K562 (cell line): Measurements from ENCODE around the gene LILRA6. TPM values are rescaled to one million over a fixed set of nuclear protein-coding genes. Genes with fewer than 3 reads are reported as not detected.

Experiments used
- ETV6 ChIP-seq, 3 experiments: fragments of 150-350 bp in 1 of 3; sonication (generic) in 1 of 3; formaldehyde crosslinking in 1 of 3; IDR thresholded peaks; 2 replicates each; pipeline versions ENCODE4 v1.6.1 to v1.8.0; 2014 to 2022; ENCODE audit warnings: borderline replicate concordance in 2 of 3, low read depth in 2 of 3, antibody characterized with exemption in 1 of 3, low read length in 1 of 3, mild to moderate bottlenecking in 1 of 3, missing genetic modification reagents in 1 of 3
- KDM4B ChIP-seq, 2 experiments: fragments of 450-650 bp in 1 of 2; sonication (generic) in 1 of 2; IDR thresholded peaks; 2 replicates each; pipeline ENCODE4 v1.6.1; 2016 to 2017; ENCODE audit warnings: borderline replicate concordance in 2 of 2, antibody characterized with exemption in 1 of 2, low read depth in 1 of 2, mild to moderate bottlenecking in 1 of 2
- KLF10 ChIP-seq: fragments of 250-450 bp; sonication (Bioruptor Pico); IDR thresholded peaks from 2 replicates; pipeline ENCODE4 v1.6.1; 2021; ENCODE audit warnings: matching md5 sums
- MAZ ChIP-seq, 2 experiments: fragments of 450-650 bp in 1 of 2; sonication (generic) in 1 of 2; formaldehyde crosslinking; IDR thresholded peaks in 1 of 2; conservative IDR thresholded peaks in 1 of 2; 2 replicates each; pipeline versions ENCODE4 v1.4.0 to v1.5.0; 2020; ENCODE audit warnings: mild to moderate bottlenecking in 1 of 2, missing genetic modification reagents in 1 of 2
- NCOA4 ChIP-seq: fragments of 450-650 bp; IDR thresholded peaks from 2 replicates; pipeline ENCODE4 v1.6.1; 2018; ENCODE audit warnings: mild to moderate bottlenecking; ENCODE audit not compliant: partially characterized antibody
- PPARD ChIP-seq: fragments of 250-450 bp; sonication (Bioruptor Pico); IDR thresholded peaks from 2 replicates; pipeline ENCODE4 v1.8.0; 2022; ENCODE audit warnings: inconsistent platforms, mild to moderate bottlenecking, moderate library complexity
- RCOR1 ChIP-seq, 2 experiments: IDR thresholded peaks; 2 replicates each; pipeline ENCODE4 v1.6.1; 2012; ENCODE audit warnings: low read depth in 2 of 2, low read length in 2 of 2, borderline replicate concordance in 1 of 2, improper control_type of control experiment in 1 of 2
- SOX6 ChIP-seq: fragments of 450-650 bp; IDR thresholded peaks from 2 replicates; pipeline ENCODE4 v1.6.1; 2014; ENCODE audit warnings: mild to moderate bottlenecking
- SRF ChIP-seq, 2 experiments: fragments of 250-450, 450-650 bp in 1 of 2; sonication (Bioruptor Pico) in 1 of 2; sonication (generic) in 1 of 2; formaldehyde crosslinking; IDR thresholded peaks; 2 replicates each; pipeline versions ENCODE4 v1.5.0 to v1.5.1; 2020 to 2022; ENCODE audit warnings: mild to moderate bottlenecking in 1 of 2, missing genetic modification reagents in 1 of 2
- TGIF2 ChIP-seq: sonication (generic); formaldehyde crosslinking; IDR thresholded peaks from 2 replicates; pipeline ENCODE4 v1.8.1; 2022; ENCODE audit warnings: mild to moderate bottlenecking, missing genetic modification reagents, moderate library complexity
- TRIM28 ChIP-seq: fragments of 450-650 bp; IDR thresholded peaks from 2 replicates; pipeline ENCODE4 v1.6.1; 2017
- ZFP30 ChIP-seq: fragments of 250-450 bp; sonication (Bioruptor Pico); IDR thresholded peaks from 2 replicates; pipeline ENCODE4 v1.8.0; 2022; ENCODE audit warnings: moderate library complexity, mild to moderate bottlenecking, inconsistent platforms, borderline replicate concordance
- ZNF274 ChIP-seq: IDR thresholded peaks from 2 replicates; pipeline ENCODE4 v1.6.1; 2011; ENCODE audit warnings: low read depth, mild to moderate bottlenecking, low read length, moderate library complexity, borderline replicate concordance
- polyA plus RNA-seq, 8 experiments: library from polyadenylated mRNA; depleted of rRNA in 4 of 8; stranded (reverse) in 5 of 8; unstranded in 3 of 8; fragments of >200 nt; fragmentation: Nextera tagmentation in 2 of 8; fragmentation: Illumina TruSeq in 1 of 8; extraction: Ambion mirVana in 2 of 8; extraction: Trizol in 1 of 8; gene quantifications; 2 replicates each; pipeline versions ENCODE4 v1.2.1 to v1.2.3, GENCODE V29; 2011 to 2014; ENCODE audit warnings: inconsistent platforms in 1 of 8, missing spikeins in 1 of 8
- total RNA-seq, 7 experiments: library from RNA; depleted of rRNA in 6 of 7; stranded (reverse); fragments of >200 nt in 6 of 7; fragmentation: Illumina TruSeq in 2 of 7; extraction: Trizol in 2 of 7; gene quantifications; 2 replicates each; pipeline versions ENCODE4 v1.2.1 to v1.2.3, GENCODE V29; 2011 to 2021; ENCODE audit warnings: low replicate concordance in 1 of 7
- TF ChIP-seq, protein P1 (sequence below): fragments of 450-650 bp; formaldehyde crosslinking; conservative IDR thresholded peaks from 2 replicates; pipeline ENCODE4 v1.4.0; 2022; ENCODE audit warnings: mild to moderate bottlenecking, missing genetic modification characterization
- TF ChIP-seq, protein P2 (sequence below): sonication (generic); formaldehyde crosslinking; IDR thresholded peaks from 2 replicates; pipeline ENCODE4 v1.8.0; 2023; ENCODE audit warnings: missing genetic modification reagents, mild to moderate bottlenecking, borderline replicate concordance
- TF ChIP-seq, protein P3 (sequence below): sonication (generic); formaldehyde crosslinking; IDR thresholded peaks from 2 replicates; pipeline ENCODE4 v1.8.0; 2022; ENCODE audit warnings: mild to moderate bottlenecking, low read depth, missing genetic modification reagents
- TF ChIP-seq, protein P4 (sequence below), 2 experiments: fragments of 250-450 bp in 1 of 2; fragments of 450-650 bp in 1 of 2; sonication (Bioruptor Pico) in 1 of 2; IDR thresholded peaks; 2 replicates each; pipeline versions ENCODE4 v1.6.1 to v1.8.0; 2016 to 2021; ENCODE audit warnings: mild to moderate bottlenecking in 2 of 2, moderate library complexity in 2 of 2, missing compliant biosample characterization in 1 of 2, missing genetic modification characterization in 1 of 2

Gene LILRA6
- total and polyA plus RNA-seq, 9 of the 15 experiments (the other 6 are each of a cell fraction or from before 2014, with no cell fraction given): 0.03 TPM; not detected in 8

DNA sequence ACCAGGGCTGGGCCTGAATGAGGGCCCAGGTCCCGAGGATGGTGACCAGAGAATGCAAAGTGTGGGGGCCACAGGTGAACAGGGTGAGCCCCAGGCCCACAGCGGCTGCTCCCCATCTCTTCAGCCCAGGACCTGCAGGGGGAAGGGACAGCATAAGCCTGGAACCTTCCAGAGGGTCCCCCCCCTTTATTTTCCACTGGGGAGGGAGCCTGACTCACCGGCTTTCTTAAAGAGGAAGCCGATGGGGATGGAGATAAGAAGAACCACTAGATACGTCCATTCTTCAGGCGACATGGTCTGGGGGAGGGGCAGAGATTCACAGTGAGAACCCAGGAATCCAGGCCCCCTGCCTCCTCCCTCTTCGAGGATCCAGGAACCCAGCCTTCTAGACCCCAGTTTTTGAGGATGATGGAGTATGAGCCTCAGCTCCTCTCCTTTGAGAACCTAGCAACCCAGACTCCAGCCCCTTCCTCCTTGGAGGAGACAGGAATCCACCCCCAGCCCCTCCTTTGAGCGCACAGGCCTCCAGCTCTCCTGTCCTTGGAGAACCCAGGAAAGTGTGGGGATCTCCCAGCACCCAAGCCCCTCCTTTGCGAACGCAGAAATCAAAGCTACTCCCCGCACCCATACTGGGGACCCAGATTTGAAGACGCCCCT is 54.2 kb downstream of the LILRA6 start (continued):
- TF ChIP-seq ZNF274 (no peak), KLF10 (CRISPR knock-in tag) (no peak), ZFP30 (CRISPR knock-in tag) (no peak), KDM4B (IDR thresholded peaks at IDR 0.05; ENCODE audit: borderline replicate concordance in 2 of 2, low read depth in 1 of 2) (peak in 1 of 2 experiments; percentile 63; a peak in 1 of 4 replicates), MAZ (CRISPR knock-in tag; conservative IDR thresholded peaks at IDR 0.05 in 1 of 2, IDR thresholded peaks at IDR 0.05 in 1 of 2) (peak; percentile 85 to 92), PPARD (CRISPR knock-in tag) (no peak), TGIF2 (CRISPR knock-in tag) (no peak), TRIM28 (no peak), SRF (CRISPR knock-in tag; IDR thresholded peaks at IDR 0.05) (no peak), RCOR1 (IDR thresholded peaks at IDR 0.05; ENCODE audit: borderline replicate concordance in 1 of 2, low read depth in 2 of 2, low read length in 2 of 2) (peak in 1 of 2 experiments; percentile 97; a peak in 2 of 4 replicates), NCOA4 (no peak), SOX6 (peak; percentile 81), ETV6 (IDR thresholded peaks at IDR 0.05; ENCODE audit: borderline replicate concordance in 1 of 2, low read depth in 2 of 2, low read length in 1 of 2) (no peak), ETV6 (CRISPR knock-in tag; IDR thresholded peaks at IDR 0.05; ENCODE audit: borderline replicate concordance) (no peak)
- TF ChIP-seq, protein P1, sequence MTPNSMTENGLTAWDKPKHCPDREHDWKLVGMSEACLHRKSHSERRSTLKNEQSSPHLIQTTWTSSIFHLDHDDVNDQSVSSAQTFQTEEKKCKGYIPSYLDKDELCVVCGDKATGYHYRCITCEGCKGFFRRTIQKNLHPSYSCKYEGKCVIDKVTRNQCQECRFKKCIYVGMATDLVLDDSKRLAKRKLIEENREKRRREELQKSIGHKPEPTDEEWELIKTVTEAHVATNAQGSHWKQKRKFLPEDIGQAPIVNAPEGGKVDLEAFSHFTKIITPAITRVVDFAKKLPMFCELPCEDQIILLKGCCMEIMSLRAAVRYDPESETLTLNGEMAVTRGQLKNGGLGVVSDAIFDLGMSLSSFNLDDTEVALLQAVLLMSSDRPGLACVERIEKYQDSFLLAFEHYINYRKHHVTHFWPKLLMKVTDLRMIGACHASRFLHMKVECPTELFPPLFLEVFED (CRISPR knock-in tag): no peak
- TF ChIP-seq, protein P2, sequence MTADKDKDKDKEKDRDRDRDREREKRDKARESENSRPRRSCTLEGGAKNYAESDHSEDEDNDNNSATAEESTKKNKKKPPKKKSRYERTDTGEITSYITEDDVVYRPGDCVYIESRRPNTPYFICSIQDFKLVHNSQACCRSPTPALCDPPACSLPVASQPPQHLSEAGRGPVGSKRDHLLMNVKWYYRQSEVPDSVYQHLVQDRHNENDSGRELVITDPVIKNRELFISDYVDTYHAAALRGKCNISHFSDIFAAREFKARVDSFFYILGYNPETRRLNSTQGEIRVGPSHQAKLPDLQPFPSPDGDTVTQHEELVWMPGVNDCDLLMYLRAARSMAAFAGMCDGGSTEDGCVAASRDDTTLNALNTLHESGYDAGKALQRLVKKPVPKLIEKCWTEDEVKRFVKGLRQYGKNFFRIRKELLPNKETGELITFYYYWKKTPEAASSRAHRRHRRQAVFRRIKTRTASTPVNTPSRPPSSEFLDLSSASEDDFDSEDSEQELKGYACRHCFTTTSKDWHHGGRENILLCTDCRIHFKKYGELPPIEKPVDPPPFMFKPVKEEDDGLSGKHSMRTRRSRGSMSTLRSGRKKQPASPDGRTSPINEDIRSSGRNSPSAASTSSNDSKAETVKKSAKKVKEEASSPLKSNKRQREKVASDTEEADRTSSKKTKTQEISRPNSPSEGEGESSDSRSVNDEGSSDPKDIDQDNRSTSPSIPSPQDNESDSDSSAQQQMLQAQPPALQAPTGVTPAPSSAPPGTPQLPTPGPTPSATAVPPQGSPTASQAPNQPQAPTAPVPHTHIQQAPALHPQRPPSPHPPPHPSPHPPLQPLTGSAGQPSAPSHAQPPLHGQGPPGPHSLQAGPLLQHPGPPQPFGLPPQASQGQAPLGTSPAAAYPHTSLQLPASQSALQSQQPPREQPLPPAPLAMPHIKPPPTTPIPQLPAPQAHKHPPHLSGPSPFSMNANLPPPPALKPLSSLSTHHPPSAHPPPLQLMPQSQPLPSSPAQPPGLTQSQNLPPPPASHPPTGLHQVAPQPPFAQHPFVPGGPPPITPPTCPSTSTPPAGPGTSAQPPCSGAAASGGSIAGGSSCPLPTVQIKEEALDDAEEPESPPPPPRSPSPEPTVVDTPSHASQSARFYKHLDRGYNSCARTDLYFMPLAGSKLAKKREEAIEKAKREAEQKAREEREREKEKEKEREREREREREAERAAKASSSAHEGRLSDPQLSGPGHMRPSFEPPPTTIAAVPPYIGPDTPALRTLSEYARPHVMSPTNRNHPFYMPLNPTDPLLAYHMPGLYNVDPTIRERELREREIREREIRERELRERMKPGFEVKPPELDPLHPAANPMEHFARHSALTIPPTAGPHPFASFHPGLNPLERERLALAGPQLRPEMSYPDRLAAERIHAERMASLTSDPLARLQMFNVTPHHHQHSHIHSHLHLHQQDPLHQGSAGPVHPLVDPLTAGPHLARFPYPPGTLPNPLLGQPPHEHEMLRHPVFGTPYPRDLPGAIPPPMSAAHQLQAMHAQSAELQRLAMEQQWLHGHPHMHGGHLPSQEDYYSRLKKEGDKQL (CRISPR knock-in tag): no peak
- TF ChIP-seq, protein P3, sequence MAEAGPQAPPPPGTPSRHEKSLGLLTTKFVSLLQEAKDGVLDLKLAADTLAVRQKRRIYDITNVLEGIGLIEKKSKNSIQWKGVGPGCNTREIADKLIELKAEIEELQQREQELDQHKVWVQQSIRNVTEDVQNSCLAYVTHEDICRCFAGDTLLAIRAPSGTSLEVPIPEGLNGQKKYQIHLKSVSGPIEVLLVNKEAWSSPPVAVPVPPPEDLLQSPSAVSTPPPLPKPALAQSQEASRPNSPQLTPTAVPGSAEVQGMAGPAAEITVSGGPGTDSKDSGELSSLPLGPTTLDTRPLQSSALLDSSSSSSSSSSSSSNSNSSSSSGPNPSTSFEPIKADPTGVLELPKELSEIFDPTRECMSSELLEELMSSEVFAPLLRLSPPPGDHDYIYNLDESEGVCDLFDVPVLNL (CRISPR knock-in tag): no peak
- TF ChIP-seq, protein P4, sequence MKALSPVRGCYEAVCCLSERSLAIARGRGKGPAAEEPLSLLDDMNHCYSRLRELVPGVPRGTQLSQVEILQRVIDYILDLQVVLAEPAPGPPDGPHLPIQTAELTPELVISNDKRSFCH (CRISPR knock-in tag; IDR thresholded peaks at IDR 0.05): no peak
- TF ChIP-seq, protein P4 (tag; IDR thresholded peaks at IDR 0.05): no peak
